ENCODE measurements around the gene NECTIN3.

NECTIN3 gene

GRCh38 chr3:111081008-111081545 is 9.5 kb downstream of the NECTIN3 start:
- DNase-seq (ENCODE audit: low read depth) = no peak

GRCh38 chr3:111084911-111085310 is 13.3 kb downstream of the NECTIN3 start:
- DNase-seq (ENCODE audit: low read depth) = no peak

DNA sequence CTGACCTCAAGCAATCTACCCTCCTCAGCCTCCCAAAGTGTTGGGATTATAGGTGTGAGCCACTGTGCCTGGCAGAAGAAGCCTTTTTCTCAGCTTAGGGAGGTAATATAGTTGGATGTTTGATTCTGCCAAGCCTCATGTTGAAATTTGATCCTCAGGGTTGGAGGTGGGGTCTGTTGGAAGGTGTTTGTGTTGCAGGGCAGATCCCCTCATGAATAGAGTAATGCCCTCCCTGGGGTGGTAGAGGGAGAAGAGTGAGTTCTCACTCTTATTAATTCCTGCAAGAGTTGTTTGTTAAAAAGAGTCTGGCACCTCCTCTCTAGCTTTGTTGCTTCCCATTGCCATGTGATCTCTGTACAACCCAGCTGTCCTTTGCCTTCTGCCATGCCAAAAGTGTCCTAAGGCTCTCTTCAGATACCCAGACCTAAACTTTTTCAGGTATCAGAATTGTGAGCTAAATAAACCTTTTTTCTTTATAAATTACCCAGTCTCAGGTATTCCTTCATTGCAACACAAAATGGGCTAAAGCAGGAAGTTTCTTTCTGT is 16.4 kb downstream of the NECTIN3 start:
- no peak for DNase-seq (ENCODE audit: low read depth)

DNA sequence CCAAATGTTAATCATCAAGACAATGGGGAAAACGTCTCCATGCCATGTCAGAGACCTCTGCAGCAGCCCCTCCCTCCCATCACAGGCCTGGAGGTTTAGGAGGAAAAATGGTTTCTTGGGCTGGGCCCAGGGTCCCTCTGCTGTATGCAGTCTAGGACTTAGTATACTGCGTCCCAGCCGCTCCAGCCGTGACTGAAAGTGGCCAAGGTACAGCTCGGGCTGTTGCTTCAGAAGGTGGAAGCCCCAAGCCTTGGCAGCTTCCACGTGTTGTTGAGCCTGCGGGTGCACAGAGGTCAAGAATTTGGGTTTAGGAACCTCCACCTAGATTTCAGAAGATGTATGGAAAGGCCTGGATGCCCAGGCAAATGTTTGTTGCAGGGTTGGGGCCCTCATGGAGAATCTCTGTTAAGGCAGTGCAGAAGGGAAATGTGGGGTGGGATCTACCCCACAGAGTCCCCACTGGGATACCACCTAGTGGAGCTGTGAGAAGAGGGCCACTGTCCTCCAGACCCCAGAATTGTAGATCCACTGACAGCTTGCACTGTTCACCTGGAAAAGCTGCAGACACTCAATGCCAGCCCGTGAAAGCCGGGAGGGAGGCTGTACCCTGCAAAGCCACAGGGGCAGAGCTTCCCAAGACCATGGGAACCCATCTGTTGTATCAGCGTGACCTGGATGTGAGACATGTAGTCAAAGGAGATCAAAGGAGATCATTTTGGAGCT is 25.0 kb downstream of the NECTIN3 start:
- DNase-seq (ENCODE audit: low read depth) = no peak

- no peak for DNase-seq (ENCODE audit: low read depth)
Observed at GRCh38 chr3:111103807-111104206, 32.2 kb downstream of the NECTIN3 start.

DNA sequence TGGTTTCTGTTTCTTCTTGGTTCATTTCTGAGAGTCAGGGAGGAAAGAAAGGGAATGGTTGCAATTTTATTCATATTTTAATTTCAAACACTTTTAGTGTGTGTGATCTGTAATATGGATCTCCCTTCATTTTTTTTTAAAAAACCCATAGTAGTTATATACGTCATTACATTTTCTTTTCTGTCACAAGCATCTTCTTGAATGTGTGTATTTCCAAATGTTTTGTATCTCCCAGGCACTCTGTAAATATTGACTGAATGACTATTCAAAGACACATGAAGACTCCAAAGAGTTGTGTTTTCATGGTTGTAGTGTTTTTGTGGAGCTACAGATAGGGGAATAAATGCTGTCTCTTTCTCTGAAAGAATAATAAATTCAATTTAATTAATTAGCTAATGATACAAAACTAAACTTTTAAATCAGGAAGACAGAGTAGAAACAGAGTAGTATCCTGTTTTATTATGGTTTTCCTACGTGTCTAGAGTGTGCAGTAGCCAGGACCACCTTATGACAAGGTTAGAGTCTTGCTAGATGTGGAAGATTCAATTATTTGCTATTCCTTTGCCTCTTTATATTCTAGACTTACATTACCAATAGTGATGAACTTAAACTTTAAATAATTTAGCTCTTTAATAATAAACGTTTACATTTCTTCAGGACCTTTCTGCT is 35.5 kb downstream of the NECTIN3 start:
- no peak for DNase-seq (ENCODE audit: low read depth)

DNA sequence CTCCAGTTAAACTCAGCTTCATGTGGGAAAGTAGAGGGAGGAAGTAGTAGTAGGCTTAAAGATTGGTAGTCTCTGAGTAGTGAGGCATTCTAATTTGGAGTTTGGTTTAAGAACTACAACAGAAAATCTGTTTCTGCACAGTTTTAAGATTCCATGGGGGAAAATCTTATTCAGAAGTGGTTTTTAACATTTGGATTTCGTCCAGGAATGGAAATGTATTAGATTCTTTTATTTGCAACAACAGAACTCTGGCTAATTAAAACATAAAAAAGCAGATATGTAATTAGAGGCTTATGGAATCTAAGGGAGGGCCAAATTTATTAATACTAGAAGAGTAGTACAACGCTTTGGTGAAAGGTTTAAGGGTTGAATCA is 36.0 kb downstream of the NECTIN3 start:
- no peak for DNase-seq (ENCODE audit: low read depth)

- no peak for DNase-seq (ENCODE audit: low read depth)
Observed at GRCh38 chr3:111112913-111113312, 41.3 kb downstream of the NECTIN3 start.

- DNase-seq (ENCODE audit: low read depth) = no peak
Observed at GRCh38 chr3:111128884-111129283, 57.3 kb downstream of the NECTIN3 start.

- no peak for DNase-seq (ENCODE audit: low read depth)
Observed at GRCh38 chr3:111130827-111131226, 59.2 kb downstream of the NECTIN3 start.

DNA sequence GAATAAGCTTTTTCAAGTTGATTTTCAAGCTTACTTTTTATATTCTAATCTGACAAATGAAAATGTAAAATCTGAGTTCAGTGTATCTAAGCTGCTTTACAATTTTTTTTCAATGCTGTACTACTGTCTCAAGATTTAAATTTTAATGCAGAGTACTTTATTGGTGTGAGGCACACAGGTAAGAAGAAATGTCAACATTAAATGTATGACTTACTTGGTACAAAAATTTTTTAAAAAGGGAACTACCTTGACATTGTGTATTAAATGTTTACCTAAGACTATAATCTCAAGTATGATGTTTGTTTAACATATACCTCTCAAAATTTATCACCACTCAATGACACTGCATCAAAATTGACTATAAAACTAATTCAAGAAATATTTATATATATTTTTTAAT is 62.7 kb downstream of the NECTIN3 start:
- no peak for DNase-seq (ENCODE audit: low read depth)

GRCh38 chr3:111151438-111151837 is 79.8 kb downstream of the NECTIN3 start:
- DNase-seq (ENCODE audit: low read depth) = peak; percentile 16

DNA sequence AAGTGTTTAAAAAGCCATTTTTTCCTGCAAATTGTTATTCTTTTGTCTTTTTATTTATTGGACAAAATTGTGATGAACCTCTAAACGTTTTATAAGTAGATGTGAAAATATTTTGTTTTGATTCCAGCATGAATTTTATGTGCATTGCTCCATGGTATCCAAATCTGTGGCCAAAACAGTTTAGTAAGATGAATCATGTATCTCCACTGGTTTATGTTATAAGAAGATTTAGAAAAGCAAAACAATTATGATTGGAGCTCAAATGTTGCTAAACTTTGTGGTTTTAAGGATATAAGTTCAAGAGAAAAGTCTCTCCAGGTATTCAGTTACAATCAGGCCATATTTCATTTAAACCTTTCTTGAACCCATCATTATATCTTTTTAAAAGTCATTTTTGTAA is 80.9 kb downstream of the NECTIN3 start:
- DNase-seq (ENCODE audit: low read depth) = peak; percentile 9

DNA sequence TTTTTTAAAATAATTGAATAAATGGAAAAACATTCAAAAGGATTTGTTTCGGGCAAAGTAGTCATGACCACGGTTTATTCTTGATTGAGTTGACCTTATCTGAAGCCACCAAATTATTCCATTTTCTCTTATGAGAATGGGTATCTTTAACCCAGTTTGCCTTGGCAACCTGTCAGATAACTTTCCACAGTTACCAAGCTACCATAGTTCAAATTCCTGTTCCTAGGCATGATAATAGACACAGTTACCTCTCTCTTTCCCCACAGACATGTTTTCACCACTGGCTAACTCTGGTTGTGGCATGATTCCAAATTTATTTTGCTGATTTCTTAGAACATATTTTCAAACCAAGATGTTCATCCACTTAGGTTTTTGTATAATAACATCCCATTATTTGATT is 84.9 kb downstream of the NECTIN3 start:
- DNase-seq (ENCODE audit: low read depth) = no peak

DNA sequence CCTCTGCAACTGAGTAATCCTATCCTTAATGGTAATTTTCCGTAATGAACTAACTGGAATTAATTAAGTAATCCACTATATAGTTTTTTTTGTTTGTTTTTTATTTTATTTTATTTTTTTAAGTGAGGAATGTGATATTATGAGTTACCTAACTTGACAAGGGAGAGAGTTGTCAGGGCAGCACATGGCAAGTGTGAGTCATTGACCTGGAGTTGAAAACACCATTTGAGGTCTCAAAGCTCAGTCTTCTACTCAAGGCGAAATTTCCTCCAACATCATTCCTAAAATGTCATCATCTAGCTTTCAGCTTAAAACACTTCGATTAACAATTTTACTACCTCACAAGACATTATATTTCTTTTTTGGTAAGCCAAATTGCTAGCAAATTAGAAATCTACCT is 87.8 kb downstream of the NECTIN3 start:
- no peak for DNase-seq (ENCODE audit: low read depth)

DNA sequence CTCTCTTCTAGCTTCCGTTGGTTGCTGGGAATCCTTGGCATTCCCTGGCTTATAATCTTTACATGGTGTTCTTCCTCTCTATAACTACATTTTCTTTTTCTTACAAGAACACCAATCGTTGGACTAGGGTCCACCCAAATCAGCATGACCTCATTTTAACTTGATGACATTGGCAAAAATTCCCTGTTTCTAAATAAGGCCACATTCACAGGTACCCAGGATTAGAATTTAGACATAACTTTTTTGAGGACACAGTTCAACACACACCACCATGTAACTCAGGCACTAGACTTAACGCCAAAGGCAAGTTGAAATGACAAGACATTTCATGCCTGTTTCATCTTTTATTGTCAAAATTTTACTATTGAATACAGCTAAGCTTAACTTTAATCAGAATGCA is 93.0 kb downstream of the NECTIN3 start:
- DNase-seq (ENCODE audit: low read depth) = no peak

DNA sequence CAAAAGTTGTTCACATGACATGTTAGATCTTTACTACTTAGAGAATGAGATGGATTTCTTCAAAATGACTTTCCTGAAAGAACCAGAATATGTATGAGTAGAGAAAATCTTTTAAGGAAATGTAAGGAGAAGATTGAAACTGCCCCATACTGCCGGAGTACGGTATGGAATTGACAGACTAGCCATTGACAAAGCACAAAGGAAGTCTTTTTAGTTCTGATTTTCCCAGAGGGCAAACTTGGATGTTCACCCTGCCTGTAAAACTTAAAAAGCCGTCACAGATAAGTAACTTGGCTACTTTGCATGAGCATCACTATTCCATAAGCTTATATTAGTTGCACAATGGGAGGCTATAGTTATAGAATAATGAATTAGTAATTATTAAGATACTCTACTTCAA is 93.8 kb downstream of the NECTIN3 start:
- DNase-seq (ENCODE audit: low read depth) = no peak

DNA sequence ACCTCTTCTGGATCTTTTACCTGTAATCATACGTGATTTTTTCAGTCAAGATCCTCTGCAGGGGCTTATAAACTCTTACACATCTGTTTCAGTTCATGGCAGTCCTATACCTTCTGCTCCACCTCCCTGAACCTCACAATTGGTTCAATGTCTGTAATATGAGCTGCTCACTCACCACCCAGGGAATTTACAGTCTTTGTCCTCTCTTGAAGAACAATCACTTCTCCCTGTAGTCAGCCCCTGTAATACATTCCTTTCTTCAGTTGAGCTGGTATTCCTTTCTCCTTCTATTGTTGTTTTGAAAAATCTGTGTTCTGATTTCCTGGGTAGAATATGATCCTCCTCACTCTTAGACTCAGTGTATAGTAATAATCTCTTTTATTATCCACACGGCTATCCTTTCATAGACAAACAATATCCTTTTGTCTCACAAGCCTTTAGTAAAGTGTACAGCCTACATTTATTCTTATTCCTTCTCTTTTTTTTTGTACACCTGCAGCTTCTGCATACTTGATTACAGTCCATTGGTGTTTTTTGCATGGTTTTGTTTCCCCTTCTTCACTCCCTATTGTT is 101.8 kb downstream of the NECTIN3 start:
- DNase-seq (ENCODE audit: low read depth) = no peak

DNA sequence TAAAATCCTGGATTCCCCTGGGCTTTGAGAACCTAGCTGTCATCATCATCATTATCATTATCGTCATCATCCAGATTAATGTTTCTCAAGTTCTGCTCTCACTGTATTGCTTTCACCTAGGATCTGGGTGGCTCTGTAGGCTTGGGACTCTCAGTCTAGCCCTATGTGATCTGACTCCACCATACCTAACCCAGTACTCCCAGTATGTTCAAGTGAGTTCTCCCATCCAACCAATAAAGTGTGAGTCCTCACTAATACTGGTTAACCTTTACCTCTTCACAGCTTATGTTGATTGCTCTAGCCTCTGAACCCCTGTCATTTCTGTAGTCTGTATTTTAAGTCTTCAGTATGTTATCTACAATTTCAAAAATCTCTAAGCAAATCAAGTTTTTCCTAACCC is 102.3 kb downstream of the NECTIN3 start:
- no peak for DNase-seq (ENCODE audit: low read depth)

DNA sequence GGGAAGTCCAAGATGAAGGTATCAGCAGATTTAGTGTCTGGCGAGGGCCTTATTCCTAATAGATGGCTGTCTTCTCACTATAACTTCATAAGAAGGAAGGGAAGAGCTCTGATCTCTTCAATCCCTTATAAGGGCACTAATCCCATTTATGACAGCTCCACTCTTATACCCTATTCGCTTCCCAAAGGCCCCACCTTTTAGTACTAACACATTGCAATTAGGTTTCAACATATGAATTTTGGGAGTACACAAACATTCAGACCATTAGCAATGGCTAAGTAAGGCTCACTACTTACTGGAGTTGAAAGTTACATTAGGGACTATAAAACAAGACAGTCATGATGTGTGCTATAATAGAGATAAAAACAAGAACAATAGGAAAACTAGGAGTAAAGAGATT is 118.9 kb downstream of the NECTIN3 start:
- DNase-seq (ENCODE audit: low read depth) = no peak

DNA sequence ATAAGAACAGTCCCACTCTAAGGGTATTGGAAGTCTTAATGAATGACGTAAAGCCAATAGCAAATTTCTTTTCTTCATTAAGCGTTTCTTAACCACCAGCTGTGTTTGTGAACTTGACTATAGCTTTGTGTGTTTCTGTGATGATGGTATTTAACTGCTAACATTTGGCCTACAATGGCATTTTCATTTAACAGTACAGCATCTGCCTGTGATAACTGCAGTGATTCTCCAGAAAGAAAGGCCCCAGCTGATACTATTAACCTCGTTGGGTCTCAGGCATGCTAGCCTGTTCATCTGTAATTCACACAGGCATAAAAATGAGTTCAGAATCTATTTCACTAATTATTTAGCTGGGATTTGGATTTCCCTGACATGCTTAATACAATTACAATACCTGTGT is 121.9 kb downstream of the NECTIN3 start:
- no peak for DNase-seq (ENCODE audit: low read depth)

- DNase-seq (ENCODE audit: low read depth) = no peak
Observed at GRCh38 chr3:111194048-111194447, 122.4 kb downstream of the NECTIN3 start.

- no peak for DNase-seq (ENCODE audit: low read depth)
Observed at GRCh38 chr3:111197485-111197884, 125.9 kb downstream of the NECTIN3 start.

Measured in fibroblast of the conjunctiva (primary cell).